ENCODE measurements around the gene KLHDC10.
"Not testable (repeated sequence)": the region's sequence is repeated elsewhere in the genome, so short reads cannot be mapped to it uniquely, and the experiment has no call there.

The KLHDC10 gene

GRCh38 chr7:130141884-130142653 lies 71.7 kb downstream of the KLHDC10 start:
- no peak for DNase-seq (ENCODE audit: low spot score)

GRCh38 chr7:130142654-130143333 lies 72.5 kb downstream of the KLHDC10 start:
- no peak for DNase-seq (ENCODE audit: low spot score)

- DNase-seq (ENCODE audit: low spot score): no peak
Observed at GRCh38 chr7:130143334-130143732, 73.0 kb downstream of the KLHDC10 start.

GRCh38 chr7:130143986-130144311 lies 73.6 kb downstream of the KLHDC10 start:
- DNase-seq (ENCODE audit: low spot score): no peak

- DNase-seq (ENCODE audit: low spot score): no peak
Observed at GRCh38 chr7:130144312-130145171, 74.2 kb downstream of the KLHDC10 start.

- no peak for DNase-seq (ENCODE audit: low spot score)
Observed at GRCh38 chr7:130145424-130146100, 75.2 kb downstream of the KLHDC10 start.

GRCh38 chr7:130146142-130146541 lies 75.8 kb downstream of the KLHDC10 start:
- DNase-seq (ENCODE audit: low spot score): not testable (repeated sequence)

GRCh38 chr7:130146693-130147405 lies 76.5 kb downstream of the KLHDC10 start:
- DNase-seq (ENCODE audit: low spot score): no peak

GRCh38 chr7:130147710-130148325 lies 77.5 kb downstream of the KLHDC10 start:
- no peak for DNase-seq (ENCODE audit: low spot score)

- no peak for DNase-seq (ENCODE audit: low spot score)
Observed at GRCh38 chr7:130148561-130148960, 78.2 kb downstream of the KLHDC10 start.

- DNase-seq (ENCODE audit: low spot score): no peak
Observed at GRCh38 chr7:130149281-130150139, 79.2 kb downstream of the KLHDC10 start.

- DNase-seq (ENCODE audit: low spot score): no peak
Observed at GRCh38 chr7:130150587-130150986, 80.3 kb downstream of the KLHDC10 start.

- DNase-seq (ENCODE audit: low spot score): no peak
Observed at GRCh38 chr7:130151591-130152492, 81.5 kb downstream of the KLHDC10 start.

GRCh38 chr7:130152493-130153210 lies 82.3 kb downstream of the KLHDC10 start:
- no peak for DNase-seq (ENCODE audit: low spot score)

GRCh38 chr7:130153211-130153908 lies 83.0 kb downstream of the KLHDC10 start:
- no peak for DNase-seq (ENCODE audit: low spot score)

- no peak for DNase-seq (ENCODE audit: low spot score)
Observed at GRCh38 chr7:130154131-130154500, 83.8 kb downstream of the KLHDC10 start.

GRCh38 chr7:130154501-130155317 lies 84.4 kb downstream of the KLHDC10 start:
- DNase-seq (ENCODE audit: low spot score): no peak
